ENCODE data around the gene BCL7A.

DNA sequence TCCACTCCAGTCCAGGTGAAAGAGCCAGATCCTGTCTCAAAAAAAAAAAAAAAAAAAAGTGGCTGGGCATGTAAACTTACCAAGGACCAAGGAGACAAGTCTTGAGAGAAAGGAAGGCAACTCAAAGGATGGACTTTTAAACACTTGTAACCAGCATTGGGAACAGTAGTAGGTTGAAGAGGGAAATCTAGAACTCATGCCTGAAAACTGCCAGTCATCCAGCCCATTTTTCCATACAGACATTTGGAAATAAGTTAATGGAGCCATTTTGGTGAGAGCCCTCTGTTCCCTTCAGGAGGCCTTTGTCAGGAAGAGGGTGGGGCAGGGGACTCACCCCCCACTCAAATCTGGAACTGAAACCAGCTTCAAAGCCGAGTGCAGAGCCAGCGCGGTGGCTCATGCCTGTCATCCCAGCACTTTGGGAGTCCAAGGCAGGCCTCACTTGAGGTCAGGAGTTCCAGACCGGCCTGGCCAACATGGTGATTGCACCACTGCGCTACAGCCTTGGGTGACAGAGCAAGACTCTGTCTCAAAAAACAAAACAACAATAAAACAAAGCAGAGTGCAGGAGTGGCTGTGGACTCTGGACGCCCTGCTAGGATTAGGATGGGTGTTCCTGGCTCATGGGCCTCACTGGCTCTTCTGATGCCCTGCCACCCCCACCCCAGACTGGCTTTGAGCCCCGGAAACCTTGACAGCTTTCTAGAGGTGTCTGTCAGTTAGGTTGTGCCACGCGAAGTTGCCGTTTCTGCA, 55.2 kb downstream of the BCL7A start:
- TF ChIP-seq, protein P1, sequence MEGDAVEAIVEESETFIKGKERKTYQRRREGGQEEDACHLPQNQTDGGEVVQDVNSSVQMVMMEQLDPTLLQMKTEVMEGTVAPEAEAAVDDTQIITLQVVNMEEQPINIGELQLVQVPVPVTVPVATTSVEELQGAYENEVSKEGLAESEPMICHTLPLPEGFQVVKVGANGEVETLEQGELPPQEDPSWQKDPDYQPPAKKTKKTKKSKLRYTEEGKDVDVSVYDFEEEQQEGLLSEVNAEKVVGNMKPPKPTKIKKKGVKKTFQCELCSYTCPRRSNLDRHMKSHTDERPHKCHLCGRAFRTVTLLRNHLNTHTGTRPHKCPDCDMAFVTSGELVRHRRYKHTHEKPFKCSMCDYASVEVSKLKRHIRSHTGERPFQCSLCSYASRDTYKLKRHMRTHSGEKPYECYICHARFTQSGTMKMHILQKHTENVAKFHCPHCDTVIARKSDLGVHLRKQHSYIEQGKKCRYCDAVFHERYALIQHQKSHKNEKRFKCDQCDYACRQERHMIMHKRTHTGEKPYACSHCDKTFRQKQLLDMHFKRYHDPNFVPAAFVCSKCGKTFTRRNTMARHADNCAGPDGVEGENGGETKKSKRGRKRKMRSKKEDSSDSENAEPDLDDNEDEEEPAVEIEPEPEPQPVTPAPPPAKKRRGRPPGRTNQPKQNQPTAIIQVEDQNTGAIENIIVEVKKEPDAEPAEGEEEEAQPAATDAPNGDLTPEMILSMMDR (conservative IDR thresholded peaks at IDR 0.05; ENCODE audit: low read depth, low read length): no peak
- TF ChIP-seq EZH2 (IDR thresholded peaks at IDR 0.05; ENCODE audit: low read length, unreplicated experiment): no peak
